CD4-positive, CD25-positive, alpha-beta regulatory T cell (primary cell): ENCODE results near the gene ITGB1. TPM values are rescaled to one million over a fixed set of nuclear protein-coding genes. Genes with fewer than 3 reads are reported as not detected.

ENCODE experiments used
- ATAC-seq, 2 donors: fragments of 150-1000 bp; cut with Tn5 transposase; one replicate each; pipeline ENCODE4 v1.10.0; 2021; ENCODE audit warnings: low read depth in 2 of 2, moderate number of reproducible peaks in 2 of 2, moderate library complexity in 1 of 2
- DNase-seq, 3 donors: peaks; one replicate each; pipeline versions ENCODE4 v3.0.0 to v3.0.0-alpha.2; 2012 to 2022; ENCODE audit warnings: mixed read lengths in 1 of 3
- H3K27ac ChIP-seq: one replicate; pipeline ENCODE4 v1.7.0; 2013; ENCODE audit warnings: mild to moderate bottlenecking, low read length; ENCODE audit not compliant: insufficient read depth, poor library complexity, severe bottlenecking
- H3K27me3 ChIP-seq: one replicate; pipeline ENCODE4 v1.7.0; 2013; ENCODE audit warnings: low read length; ENCODE audit not compliant: control insufficient read depth, insufficient read depth
- H3K36me3 ChIP-seq: one replicate; pipeline ENCODE4 v1.7.0; 2013; ENCODE audit warnings: mild to moderate bottlenecking, low read length, moderate library complexity; ENCODE audit not compliant: control insufficient read depth, insufficient read depth
- H3K4me1 ChIP-seq: 2 replicates; pipeline ENCODE4 v1.7.0; 2013; ENCODE audit warnings: mild to moderate bottlenecking, low read length; ENCODE audit not compliant: insufficient read depth, control insufficient read depth, poor library complexity, severe bottlenecking
- H3K4me3 ChIP-seq: one replicate; pipeline ENCODE4 v1.7.0; 2013; ENCODE audit warnings: low read depth, mild to moderate bottlenecking, low read length, moderate library complexity
- H3K9me3 ChIP-seq, 2 experiments: 1 replicate in 1 of 2; 2 replicates in 1 of 2; pipeline ENCODE4 v1.7.0; 2013; ENCODE audit warnings: low read length in 2 of 2, mild to moderate bottlenecking in 1 of 2, moderate library complexity in 1 of 2; ENCODE audit not compliant: control insufficient read depth in 2 of 2
- H3K27ac Mint-ChIP-seq, 3 donors: one replicate each; pipeline ENCODE4 v1.8.0; 2020 to 2022; ENCODE audit warnings: mild to moderate bottlenecking in 3 of 3, mixed read lengths in 3 of 3, moderate library complexity in 2 of 3
- H3K27me3 Mint-ChIP-seq: one replicate; pipeline ENCODE4 v1.8.0; 2022; ENCODE audit warnings: mild to moderate bottlenecking, mixed read lengths
- H3K36me3 Mint-ChIP-seq: one replicate; pipeline ENCODE4 v1.8.0; 2020; ENCODE audit warnings: mixed read lengths
- H3K4me1 Mint-ChIP-seq, 4 donors: one replicate each; pipeline ENCODE4 v1.8.0; 2020 to 2022; ENCODE audit warnings: mixed read lengths in 4 of 4, mild to moderate bottlenecking in 1 of 4
- H3K4me3 Mint-ChIP-seq, 4 donors: one replicate each; pipeline ENCODE4 v1.8.0; 2020 to 2022; ENCODE audit warnings: mild to moderate bottlenecking in 4 of 4, mixed read lengths in 4 of 4, moderate library complexity in 3 of 4
- H3K9me3 Mint-ChIP-seq, 7 donors: one replicate each; pipeline ENCODE4 v1.8.0; 2020 to 2022; ENCODE audit warnings: mixed read lengths in 7 of 7, mild to moderate bottlenecking in 3 of 7, moderate library complexity in 2 of 7
- polyA plus RNA-seq, 4 donors: library from polyadenylated mRNA; unstranded; fragments of 300-500 nt; fragmentation: Illumina TruSeq; gene quantifications; one replicate each; pipeline ENCODE4 v1.2.3, GENCODE V29; 2021
- total RNA-seq: library from RNA; stranded (reverse); gene quantifications from one replicate; pipeline ENCODE4 v1.2.3, GENCODE V29; 2022

The ITGB1 gene
- total and polyA plus RNA-seq, 5 donors from 2014 or later = 360 to 577 (median 524) TPM

DNA sequence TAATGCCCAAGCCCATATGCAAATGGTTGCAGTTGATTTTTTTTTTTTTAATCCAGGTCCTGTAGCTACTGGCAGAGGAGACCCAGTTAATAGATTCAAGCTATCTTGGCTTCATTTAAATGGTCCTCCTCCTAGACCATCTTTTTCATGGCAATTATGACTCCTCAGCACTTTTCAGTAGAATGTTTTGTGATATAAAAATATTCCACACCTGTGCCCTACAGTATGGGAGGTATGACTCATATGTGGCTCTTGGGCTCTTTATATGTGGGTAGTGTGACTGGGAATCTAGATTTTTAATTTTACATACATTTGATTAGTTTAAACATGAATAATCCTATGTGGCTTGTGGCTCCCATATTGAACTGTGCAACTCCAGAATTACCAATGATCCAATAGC is 80.1 kb downstream of the ITGB1 start:
- Mint-ChIP-seq H3K27ac (no peak overlapping the region), H3K4me3 (no peak overlapping the region), H3K9me3 (peaks cover 2 to 9% (median 4%) of the 10 kb centered on the region in 7 donors), H3K27me3 (no peaks in the 10 kb centered on the region), H3K36me3 (peaks cover 3% of the 10 kb centered on the region), H3K4me1 (no peaks in the 10 kb centered on the region)
- Histone ChIP-seq H3K4me3 (no peak overlapping the region), H3K4me1 (no peaks in the 10 kb centered on the region), H3K27me3 (no peaks in the 10 kb centered on the region), H3K9me3 (no peaks in the 10 kb centered on the region), H3K27ac (no peak overlapping the region), H3K36me3 (no peaks in the 10 kb centered on the region)
- no peak for ATAC-seq
- no peak for DNase-seq

- peaks cover 0 to 2% (median 0%) of the 10 kb centered on the region in 4 donors for H3K4me1 Mint-ChIP-seq
These were observed 92.9 kb downstream of the ITGB1 start for GRCh38 chr10:32865170-32865569.

DNA sequence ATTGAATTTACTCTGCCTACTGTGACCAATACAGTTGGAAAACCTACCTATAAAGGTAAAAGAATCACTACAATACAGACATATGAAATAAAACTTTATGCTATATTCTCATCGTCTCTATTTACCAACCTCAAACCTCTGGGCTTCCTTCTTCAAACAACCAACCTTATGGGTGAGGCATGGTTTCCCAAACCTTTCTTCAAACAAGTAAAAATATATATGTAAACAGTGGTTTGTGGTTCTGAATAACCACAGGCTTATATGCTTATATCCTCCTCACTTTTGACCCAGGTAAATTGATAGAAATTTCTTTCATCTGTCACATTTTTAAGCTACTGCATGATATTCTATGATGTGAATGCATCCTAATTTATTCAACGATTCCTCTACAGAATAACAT is 103.6 kb downstream of the ITGB1 start:
- Mint-ChIP-seq H3K4me3 (no peak overlapping the region), H3K4me1 (peaks cover 0 to 5% (median 3%) of the 10 kb centered on the region in 4 donors), H3K9me3 (peaks cover 0 to 3% (median 0%) of the 10 kb centered on the region in 7 donors), H3K27ac (no peak overlapping the region), H3K27me3 (no peaks in the 10 kb centered on the region), H3K36me3 (no peaks in the 10 kb centered on the region)
- no peak overlapping the region for H3K27ac ChIP-seq
- no peaks in the 10 kb centered on the region for H3K4me1 ChIP-seq
- ATAC-seq (no peak), DNase-seq (no peak)
- H3K27me3 ChIP-seq = no peaks in the 10 kb centered on the region
- no peaks in the 10 kb centered on the region for H3K36me3 ChIP-seq
- H3K9me3 ChIP-seq = no peaks in the 10 kb centered on the region
- no peak overlapping the region for H3K4me3 ChIP-seq

More at GRCh38 chr10:32865170-32865569, 92.9 kb downstream of the ITGB1 start:
- peaks cover 6% of the 10 kb centered on the region for H3K27me3 Mint-ChIP-seq
- Histone ChIP-seq H3K27me3 (no peaks in the 10 kb centered on the region), H3K4me3 (no peak overlapping the region), H3K4me1 (no peaks in the 10 kb centered on the region), H3K36me3 (no peaks in the 10 kb centered on the region), H3K27ac (no peak overlapping the region), H3K9me3 (no peaks in the 10 kb centered on the region)
- DNase-seq (no peak), ATAC-seq (no peak)
- peaks cover 0 to 7% (median 1%) of the 10 kb centered on the region in 7 donors for H3K9me3 Mint-ChIP-seq
- no peak overlapping the region for H3K27ac Mint-ChIP-seq
- H3K36me3 Mint-ChIP-seq = peaks cover 3% of the 10 kb centered on the region
- no peak overlapping the region for H3K4me3 Mint-ChIP-seq

DNA sequence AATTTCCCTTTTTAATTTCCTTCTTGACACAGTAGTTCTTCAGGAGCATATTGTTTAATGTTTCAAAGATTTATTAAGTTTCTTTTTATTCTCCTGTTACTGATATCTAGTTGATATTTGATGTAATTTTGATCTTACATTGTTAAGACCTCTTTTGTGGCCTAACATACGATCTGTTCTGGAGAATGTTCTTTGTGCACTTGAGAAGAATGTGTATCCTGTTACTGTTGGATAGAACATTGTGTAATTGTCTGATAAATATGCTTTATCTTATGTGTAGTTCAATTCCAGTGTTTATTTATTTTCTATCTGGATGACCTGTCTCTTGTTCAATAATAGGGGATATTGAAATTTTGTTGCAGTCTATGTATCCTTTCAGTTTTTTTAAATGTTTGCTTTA is 106.7 kb downstream of the ITGB1 start:
- ATAC-seq (no peak), DNase-seq (no peak)
- Histone ChIP-seq H3K27me3 (no peaks in the 10 kb centered on the region), H3K4me3 (no peak overlapping the region), H3K27ac (no peak overlapping the region), H3K36me3 (no peaks in the 10 kb centered on the region), H3K4me1 (no peaks in the 10 kb centered on the region), H3K9me3 (no peaks in the 10 kb centered on the region)
- peaks cover 0 to 5% (median 2%) of the 10 kb centered on the region in 4 donors for H3K4me1 Mint-ChIP-seq
- peaks cover 0 to 2% (median 0%) of the 10 kb centered on the region in 7 donors for H3K9me3 Mint-ChIP-seq
- peaks cover 4% of the 10 kb centered on the region for H3K27me3 Mint-ChIP-seq
- H3K27ac Mint-ChIP-seq = no peak overlapping the region
- no peaks in the 10 kb centered on the region for H3K36me3 Mint-ChIP-seq
- no peak overlapping the region for H3K4me3 Mint-ChIP-seq
